GM18861 (cell line): ENCODE measurements around the gene ERRFI1.
"Not testable (repeated sequence)": the region's sequence is repeated elsewhere in the genome, so short reads cannot be mapped to it uniquely, and the experiment has no call there.

Source experiments
- ATAC-seq: cut with Tn5 transposase; IDR thresholded peaks from one replicate; pipeline ENCODE4 v1.9.1; 2021; ENCODE audit not compliant: unreplicated experiment

The ERRFI1 gene

GRCh38 chr1:7975212-7975865, 50.8 kb downstream of the ERRFI1 start:
- no peak for ATAC-seq

GRCh38 chr1:7973086-7973485, 53.0 kb downstream of the ERRFI1 start:
- ATAC-seq, result no peak

GRCh38 chr1:7972285-7972684, 53.8 kb downstream of the ERRFI1 start:
- ATAC-seq, result no peak

GRCh38 chr1:7971024-7971423, 55.1 kb downstream of the ERRFI1 start:
- no peak for ATAC-seq

DNA sequence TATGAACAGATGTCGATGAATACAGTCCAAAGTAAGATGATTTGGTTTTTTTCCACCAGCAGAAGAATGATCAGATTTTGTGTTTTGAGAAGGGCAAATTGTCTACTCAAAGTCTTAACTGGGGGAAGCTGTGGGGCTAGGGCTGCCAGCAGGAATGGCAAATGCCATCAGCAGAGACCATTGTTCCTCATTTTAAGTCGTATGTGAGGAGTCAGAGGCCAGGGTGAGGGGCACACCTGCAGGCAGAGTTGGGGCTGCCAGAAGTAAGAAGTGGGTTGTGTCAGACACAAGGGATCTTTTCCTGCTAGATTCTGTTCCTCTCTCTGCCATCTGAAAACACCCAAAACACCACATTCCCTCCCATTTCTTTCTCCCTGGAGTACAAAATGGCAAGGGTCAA, 55.9 kb downstream of the ERRFI1 start:
- no peak for ATAC-seq

DNA sequence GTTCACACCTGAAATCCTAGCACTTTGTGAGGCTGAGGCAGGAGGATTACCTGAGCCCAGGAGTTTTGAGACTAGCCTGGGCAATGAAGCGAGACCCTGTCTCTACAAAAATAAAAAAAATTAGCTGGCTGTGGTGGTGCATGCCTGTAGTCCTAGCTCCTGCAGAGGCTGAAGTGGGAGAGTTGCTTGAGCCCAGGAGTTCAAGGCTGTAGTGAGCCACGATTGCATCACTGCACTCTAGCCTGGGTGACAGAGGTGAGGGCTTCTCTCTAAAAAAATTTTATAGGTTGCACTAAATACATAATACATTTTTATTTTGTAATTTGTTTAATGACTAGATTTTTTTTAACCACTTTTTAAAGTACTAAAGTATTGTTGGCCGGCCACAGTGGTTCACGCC, 58.5 kb downstream of the ERRFI1 start:
- ATAC-seq, result no peak

DNA sequence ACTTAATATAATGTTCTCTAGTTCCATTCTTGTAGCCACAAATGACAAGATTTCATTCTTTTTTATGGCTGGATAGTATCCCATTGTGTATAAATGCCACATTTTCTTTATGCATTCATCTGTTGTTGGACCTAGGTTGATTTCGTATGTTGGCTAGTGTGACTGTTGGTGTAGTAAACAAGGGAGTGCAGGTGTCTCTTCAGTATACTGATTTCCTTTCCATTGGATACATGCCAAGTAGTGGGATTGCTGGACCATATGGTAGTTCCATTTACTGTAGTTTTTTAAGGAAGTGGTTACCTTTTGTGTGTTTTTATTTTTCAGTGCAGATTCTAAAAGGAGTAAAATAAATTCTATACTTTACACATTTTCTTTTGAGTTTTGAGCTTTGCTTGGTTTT, 58.9 kb downstream of the ERRFI1 start:
- no peak for ATAC-seq

DNA sequence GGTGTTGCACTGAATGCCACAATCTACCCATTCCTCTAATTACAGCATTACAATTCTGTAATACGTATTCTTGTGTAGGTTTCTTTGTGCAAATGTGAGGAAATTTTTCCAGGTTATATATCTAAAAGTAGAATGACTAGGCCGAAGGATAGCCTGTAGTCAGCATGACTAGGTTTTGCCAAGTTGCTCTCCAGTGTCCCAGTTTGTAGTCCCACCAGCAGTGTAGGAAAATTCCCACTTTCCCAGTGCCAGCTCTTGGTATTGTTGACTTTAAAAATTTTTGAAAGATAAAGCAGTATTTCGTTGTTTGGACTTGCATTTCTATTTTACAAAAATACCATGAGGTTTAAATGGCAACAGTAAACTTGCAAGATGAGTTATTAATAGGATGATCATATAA, 61.6 kb downstream of the ERRFI1 start:
- ATAC-seq, result no peak

GRCh38 chr1:7963841-7964240, 62.3 kb downstream of the ERRFI1 start:
- not testable (repeated sequence) for ATAC-seq

DNA sequence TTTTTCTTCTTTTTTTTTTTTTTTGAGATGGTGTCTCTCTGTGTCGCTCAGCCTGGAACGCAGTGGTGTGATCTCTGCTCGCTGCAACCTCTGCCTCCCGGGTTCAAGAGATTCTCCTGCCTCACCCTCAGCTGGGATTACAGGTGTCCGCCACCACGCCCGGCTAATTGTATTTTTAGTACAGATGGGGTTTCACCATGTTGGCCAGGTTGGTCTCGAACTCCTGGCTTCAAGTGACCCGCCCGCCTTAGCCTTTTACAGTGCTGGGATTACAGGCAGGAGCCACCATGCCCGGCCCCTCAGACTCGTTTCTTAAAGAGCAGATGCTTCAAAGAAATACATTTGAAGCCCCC, 62.8 kb downstream of the ERRFI1 start:
- ATAC-seq, result not testable (repeated sequence)

DNA sequence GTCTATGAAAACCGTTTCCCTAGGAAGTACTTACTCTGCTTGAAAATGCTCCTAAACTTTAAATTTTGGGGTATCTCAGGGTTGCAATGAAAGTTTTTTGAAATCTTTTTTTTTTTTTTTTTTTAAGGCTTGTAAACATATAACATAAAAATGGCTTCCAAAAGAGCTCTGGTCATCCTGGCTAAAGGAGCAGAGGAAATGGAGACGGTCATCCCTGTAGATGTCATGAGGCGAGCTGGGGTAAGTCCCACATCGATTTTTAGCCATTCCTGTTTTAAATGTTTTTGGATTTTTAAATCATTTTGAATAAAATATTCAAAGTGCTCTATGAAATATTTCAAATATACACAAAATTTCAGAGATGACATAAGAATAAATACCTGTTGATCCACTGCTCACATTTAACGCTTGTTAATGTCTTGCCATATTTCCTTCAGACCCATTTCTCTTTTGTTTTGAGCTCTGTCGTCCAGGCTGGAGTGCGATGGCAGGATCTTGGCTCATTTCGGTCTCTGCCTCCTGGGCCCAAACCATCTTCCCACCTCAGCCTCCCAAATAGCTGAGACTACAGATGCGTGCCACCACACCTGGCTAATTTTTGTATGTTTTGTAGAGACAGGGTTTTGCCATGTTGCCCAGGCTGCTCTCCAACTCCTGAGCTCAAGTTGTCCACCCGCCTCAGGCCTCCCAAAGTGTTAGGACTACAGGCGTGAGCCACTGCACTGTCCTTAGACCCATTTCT, 63.3 kb downstream of the ERRFI1 start:
- ATAC-seq, result no peak

- peak; percentile 8 for ATAC-seq
Measured at GRCh38 chr1:7962014-7962335, 64.1 kb downstream of the ERRFI1 start.
